Activated CD8-positive, alpha-beta memory T cell treated with anti-CD3 and anti-CD28 coated beads, Interleukin-2, amount 50 U/mL, for 4 hours (primary cell): ENCODE results near the gene ISOC1.
A peak's percentile ranks its signal among the peaks of the same experiment; 100 is the strongest.

Experiments used
- DNase-seq: peaks from one replicate; pipeline ENCODE4 v3.0.0-alpha.2; 2020

ISOC1 gene

DNA sequence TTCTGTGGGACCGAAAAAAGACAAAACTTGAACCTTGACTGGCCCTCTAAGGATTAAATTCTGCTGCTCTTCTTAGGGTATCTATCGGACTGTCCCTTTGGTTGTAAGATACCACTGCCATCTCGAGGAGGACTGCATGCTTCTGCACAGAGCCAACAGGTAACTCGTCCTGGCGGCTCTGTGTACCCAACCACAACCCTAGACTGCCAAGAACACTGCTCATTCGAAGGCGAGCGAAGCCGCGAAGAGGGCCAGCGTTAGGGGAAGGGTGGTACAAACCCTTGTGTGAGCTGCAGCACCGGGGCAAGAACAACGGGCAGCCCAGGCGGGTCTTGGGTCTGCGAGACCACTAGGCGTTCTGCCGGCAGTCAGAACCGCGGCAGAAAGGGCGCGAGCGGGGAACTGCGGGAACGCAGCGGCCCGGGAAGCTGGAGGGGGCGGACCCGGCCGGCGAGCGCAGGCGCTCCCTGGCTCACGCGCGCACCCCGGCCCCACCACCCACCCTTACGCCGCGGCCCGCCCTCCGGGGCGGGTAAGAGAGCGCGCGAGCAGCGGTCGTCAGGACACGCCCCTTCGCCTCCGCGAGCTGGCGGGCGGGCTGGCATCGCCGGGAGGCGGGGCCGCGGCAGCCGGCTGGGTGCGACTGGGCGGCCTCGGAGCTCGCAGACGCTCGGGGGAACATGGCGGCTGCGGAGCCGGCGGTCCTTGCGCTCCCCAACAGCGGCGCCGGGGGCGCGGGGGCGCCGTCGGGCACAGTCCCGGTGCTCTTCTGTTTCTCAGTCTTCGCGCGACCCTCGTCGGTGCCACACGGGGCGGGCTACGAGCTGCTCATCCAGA lies at the start of gene ISOC1:
Gene ISOC1, plus strand, starts transcription at position 663 of the 837 bp plus-strand sequence. Its CDS starts 18 bp downstream, at position 681.
- peak; percentile 94 for DNase-seq

DNA sequence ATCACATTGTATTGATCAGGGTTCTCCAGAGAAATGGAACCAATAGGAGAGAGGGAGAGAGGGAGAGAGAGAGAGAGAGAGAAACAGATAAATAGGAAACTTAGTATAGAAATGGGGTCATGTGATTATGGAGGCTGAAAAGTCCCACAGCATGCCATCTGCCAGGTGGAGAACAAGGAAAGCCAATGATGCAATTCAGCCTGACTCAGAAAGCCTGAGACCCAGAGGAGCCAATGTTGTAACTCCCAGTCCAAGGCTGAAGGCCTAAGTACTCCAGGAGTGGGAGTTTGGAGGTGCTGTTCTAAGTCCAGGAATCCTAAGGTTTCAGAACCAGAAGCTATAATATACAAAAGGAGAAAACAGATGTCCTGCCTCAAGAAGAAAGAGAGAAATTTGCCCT lies 48.4 kb upstream of the ISOC1 start:
- no peak for DNase-seq

DNA sequence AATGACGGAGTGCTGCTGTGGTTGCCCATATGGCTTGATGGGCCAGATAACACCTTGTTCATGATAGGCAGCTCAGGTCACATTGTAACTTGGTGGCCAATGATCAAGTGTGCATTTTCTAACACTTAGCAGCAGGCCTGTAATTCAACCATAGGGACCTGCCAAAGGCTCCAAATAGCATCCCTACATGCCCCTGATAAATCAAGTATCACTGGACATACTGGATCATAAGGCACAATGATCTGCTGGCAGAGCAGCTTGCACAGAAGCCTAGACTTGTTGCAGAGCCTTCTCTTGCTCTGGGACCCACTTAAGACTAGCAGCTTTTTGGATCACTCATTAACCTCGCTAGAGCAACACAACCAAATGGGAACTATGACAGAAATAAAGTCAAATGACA lies 46.0 kb upstream of the ISOC1 start:
- no peak for DNase-seq

DNA sequence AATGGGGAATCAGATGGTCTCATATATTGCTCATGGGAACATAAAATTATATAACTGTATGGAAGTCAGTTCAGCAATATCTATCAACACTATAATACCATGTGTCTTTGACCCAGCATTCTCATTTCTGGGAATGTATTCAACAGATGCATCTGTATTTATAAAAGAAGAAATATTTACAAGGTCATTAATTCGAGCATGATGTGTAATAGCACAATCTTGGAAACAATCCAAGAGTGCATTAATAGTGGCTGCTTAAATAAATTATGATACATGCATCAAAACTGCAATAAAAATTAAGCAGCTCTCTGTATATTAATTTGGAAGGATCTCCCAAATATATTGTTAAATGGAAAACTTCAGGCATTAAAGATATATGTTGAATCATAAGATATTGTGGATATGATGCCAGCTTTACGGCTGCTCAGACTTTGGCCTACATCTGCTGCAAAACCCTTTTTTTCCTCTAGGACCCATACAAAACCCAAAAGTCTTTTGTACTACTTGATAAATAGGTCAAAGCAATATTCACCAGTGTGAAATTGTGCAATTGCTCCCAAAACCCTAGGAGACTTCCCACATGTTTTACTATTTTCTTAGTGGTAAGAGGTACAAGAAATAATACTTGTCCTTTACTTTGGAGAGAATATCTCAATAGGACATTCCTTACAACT lies 45.3 kb upstream of the ISOC1 start:
- no peak for DNase-seq

DNA sequence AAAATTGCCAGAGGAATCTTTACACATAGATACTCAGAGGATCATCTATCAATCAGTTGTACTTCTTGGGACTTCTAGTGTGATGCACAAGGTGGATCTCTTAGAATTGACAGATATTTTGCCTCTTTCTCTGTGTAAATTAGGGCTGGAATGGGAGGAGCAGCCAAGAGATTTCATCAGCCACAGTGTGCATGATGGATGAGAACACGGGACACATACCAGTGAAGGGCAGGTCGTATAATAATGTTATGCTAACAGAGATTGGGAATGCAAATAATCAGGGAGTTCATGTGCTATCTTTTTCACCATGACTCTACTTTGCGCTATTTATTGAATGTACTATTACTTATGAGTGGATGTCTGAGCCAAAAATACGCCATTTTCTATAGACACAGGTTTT lies 43.3 kb upstream of the ISOC1 start:
- DNase-seq: no peak

DNA sequence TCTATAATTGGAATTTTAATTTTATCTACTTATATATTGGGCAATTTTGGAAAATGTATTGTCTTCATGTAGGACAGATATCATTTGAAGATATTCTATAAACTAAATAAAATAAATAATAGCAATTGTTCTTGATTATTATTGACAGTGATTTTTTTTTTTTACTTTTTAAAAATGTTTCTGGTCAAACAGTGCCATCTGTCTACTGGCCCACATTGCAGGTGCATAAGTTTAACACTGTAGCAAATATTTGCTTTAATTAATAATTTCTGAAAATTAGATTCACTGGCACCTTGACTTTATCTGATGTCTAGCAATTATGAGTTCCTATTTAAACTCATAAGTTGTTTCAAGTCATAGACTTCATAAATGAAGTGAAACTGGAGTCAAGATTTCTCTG lies 41.1 kb upstream of the ISOC1 start:
- DNase-seq: no peak

DNA sequence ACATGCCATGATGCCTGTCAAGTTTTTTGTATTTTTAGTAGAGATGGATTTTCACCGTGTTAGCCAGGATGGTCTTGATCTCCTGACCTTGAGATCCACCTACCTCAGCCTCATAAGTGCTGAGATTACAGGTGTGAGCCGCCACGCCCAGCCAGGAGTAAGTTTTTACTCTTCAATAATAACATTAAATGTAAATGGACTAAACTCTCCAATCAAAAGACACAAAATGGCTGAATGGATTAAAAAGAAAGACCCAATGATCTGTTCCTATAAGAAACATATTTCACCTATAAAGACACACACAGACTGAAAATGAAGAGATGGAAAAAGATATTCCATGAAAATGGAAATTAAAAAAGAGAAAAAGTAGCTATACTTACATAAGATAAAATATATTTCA lies 37.2 kb upstream of the ISOC1 start:
- no peak for DNase-seq

DNA sequence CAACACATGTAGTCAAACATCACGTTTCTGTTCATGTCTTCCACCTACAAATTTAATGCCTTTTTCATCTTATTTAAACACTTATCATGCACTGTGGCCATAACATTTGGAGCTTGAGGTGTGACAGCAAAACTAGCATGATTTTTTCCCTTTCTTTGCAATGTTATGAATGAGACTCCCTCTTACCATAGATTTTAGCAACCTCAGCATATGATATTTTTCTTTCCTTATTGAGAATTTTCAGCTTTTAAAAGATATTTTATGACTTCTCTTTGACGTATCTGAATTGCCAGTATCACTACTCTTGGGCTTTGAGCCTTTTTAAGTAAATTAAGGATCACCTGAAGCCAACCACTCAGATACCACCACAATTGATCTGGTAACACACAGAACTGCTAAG lies 32.7 kb upstream of the ISOC1 start:
- no peak for DNase-seq

DNA sequence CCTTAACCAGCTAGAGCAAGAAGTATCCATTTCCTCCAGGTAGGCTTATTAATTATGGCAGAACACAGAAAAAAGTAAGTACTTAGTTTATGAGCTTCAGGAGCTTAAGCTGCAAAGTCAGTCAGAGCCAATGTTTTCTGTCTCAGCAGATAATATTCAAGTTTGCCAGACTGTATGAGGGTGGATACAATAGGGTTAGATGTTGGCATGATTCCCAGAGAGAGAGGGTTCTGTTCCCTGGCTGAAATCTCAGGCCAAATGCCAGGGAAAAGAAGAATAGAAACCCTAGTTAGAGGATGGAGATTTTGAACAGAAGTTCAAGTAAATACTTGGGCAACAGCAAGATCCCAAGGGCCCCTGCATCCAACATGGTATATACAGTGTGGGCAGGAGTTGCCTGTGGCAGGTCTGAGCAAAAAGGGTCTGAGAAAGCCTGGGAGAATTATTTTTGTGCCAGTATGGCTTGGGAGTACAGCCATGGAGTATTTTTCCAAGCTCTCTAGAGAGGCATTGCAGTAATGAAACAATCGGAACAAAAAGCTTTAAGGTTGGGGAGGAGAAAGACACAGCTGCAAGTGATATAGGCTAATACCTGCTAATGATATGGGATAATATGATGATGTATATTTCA lies 31.0 kb upstream of the ISOC1 start:
- DNase-seq: no peak

DNA sequence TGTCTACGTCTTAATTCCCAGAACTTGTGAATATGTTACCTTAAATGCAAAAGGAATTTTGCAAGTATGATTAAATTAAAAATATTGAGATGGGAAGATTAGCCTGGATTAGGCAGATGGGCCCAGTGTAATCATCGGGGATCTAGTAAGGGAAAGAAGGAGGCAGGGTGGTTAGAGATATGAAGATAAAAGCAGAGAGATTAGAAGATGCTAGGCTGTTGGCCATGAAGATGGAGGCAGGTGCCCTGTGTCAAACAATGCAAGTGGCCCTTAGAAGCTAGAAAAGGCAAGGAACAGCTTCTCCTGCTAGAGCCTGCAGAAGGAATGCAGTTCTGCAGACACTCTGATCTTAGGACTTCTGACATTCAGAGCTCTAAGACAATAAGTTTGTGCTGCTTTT lies 28.8 kb upstream of the ISOC1 start:
- no peak for DNase-seq

DNA sequence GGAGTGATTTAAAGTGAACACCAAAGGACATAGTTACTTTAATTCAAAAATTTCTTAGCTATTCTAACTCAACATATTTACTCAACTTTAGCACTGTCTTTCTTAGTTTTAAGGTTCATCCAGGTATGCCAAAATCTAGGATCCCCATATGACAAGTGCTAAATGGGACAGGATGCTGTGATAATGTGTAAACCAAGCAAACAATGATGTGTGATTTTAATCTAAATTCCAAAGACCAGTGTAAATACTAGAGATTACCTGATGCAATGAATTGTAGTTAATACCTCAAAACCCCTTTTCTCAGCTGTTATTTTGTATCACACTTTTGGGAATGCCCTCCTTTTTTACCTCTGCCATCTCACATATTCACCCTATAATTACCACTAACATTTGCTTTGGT lies 26.8 kb upstream of the ISOC1 start:
- no peak for DNase-seq

DNA sequence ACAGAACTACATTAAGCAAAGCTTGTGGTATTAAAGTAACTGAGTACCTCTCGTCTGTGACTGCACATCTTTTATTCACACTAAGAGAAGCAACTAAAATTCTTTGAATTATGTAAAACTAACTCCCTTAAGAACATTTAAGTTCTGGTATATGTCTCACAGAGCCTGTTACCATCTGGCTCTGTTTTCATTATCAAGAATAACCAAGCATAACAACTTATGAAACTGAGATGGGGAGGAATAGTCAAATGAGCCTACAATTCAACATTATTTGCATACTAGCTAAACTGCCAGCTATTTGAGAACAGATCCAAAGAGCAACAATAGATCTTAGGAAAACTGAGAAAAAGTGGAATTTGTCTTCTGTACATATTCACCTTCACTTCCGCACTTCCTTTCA lies 25.3 kb upstream of the ISOC1 start:
- DNase-seq: no peak

DNA sequence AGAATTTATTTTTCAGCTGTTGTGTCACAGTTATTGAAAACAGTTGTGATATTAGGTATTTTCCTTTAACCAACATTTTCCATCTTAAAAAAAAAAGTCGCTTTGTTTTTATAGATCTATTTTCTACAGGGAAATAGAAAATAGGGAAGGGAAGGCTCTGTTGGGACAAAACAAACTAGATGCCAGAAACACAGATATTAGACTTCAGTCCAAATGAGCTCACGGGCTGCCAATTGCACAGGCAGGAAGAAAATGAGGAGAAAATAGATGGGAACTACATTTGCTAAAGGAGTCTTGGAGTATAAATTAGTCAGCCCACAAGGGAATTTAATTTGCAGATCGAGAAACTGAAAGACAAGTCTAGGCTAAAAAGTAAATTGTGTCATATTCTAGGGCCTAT lies 21.4 kb upstream of the ISOC1 start:
- no peak for DNase-seq

DNA sequence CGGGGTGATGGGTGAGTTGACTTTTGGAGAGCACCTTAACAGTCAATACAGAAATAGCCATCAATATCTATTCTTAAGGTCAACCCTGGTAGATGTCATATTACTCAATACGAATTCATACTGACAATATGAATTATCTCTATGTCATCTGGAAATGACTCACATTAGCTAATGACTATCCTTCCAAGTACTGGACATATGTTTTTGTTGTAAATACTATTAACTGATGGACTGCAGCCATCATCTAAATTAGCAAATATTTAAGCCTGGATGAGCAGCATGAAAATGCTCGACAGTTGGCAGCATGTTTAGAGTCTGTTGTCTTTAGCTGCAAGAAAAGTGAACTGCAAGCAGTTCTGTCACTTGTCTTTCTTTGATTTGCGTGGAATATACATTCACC lies 19.6 kb upstream of the ISOC1 start:
- DNase-seq: no peak

DNA sequence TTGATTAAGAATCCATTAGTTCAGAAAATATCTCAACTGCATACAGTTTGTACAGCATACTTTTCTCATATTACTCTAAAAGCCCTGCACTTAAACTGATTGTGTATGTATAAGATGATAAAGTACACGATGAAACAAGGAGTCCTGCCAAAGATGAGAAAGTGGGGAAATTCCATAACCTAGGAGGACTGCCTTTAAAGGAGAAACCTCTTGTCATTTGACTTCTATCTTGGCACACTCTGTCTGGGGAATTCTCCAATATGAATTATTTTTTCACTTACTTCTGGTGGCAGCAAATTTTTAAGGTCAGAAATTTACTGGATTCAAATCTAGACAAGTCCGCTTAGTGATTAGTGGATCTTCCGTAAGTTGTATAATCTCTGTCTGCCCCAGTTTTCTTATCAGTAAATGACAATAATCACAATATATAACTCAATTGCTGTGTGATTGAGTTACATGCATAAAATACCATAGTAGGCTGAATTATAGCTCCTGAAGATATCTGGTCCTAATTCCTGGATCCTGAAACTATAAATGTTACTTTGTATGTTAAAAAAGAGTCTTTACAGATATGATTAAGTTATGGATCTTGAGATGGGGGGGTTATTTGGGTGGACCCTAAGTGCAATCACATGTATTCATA lies 17.0 kb upstream of the ISOC1 start:
- no peak for DNase-seq

DNA sequence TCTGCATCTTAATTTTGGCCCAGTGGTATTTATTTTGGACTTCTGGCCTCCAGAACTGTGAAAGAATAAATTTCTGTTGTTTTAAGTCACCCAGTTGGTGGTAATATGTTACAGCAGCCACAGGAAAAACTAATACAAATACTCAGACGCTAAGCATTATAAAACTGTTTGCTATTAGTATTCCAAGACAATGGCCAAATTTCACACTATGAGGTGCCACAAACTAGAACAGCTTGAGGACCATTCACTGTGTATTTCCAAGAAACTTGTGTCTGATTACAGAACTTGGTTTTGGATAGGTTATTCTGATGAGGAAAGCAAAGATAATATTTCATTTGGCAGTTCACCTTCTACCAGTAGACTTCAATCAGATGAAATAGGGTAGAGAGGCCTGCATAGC lies 16.3 kb upstream of the ISOC1 start:
- DNase-seq: no peak

DNA sequence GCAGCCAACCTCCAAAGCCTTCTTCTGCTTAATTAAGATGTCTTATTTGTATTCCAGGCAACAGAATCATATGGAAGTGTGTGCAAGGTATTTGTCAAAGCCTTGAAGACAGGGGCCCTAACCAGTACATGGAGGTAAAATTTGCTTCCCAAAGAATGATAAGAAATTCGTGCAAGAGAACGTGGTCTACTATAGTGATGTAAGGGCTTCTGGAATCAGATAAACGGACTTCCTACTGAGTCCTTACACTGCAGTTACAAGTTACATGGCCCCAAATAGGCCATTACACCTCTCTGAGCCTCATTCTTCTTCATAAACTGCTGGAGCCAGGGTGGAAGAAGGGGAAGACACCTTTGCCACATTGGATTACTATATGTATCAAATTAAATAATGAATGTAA lies 15.9 kb upstream of the ISOC1 start:
- no peak for DNase-seq

DNA sequence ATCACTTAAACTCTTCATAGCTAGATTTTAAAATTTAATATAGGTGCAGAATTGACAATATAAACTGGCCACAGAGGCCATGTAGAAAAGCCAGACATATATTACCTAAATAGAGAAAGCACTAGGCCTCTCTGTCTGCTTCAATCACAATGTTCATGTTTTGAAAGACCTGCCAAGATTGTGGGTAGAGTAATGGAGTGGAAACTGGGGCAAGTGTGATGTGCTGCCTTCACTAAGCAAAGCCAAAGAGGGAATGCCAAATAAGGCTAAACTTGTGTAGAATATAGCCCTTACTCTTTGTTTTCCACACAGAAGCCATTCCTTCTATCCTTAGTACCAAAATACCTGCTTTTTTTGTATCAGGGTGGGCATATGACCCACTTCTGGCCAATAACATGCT lies 15.1 kb upstream of the ISOC1 start:
- DNase-seq: no peak

DNA sequence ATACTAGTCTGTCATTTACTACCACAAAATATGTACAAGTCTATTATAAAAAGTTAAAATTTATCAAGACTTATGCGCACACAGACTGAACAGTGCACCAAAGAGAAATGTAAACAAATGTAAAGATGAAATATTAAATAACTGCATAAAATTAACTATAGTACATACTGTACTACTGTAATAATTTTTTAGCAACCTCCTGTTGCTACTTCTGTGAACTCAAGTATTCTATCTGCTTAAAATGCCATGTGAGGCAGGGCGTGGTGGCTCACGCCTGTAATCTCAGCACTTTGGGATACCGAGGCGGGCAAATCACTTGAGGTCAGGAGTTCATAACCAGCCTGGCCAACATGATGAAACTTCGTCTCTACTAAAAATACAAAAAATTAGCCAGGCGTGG lies 13.8 kb upstream of the ISOC1 start:
- no peak for DNase-seq

DNA sequence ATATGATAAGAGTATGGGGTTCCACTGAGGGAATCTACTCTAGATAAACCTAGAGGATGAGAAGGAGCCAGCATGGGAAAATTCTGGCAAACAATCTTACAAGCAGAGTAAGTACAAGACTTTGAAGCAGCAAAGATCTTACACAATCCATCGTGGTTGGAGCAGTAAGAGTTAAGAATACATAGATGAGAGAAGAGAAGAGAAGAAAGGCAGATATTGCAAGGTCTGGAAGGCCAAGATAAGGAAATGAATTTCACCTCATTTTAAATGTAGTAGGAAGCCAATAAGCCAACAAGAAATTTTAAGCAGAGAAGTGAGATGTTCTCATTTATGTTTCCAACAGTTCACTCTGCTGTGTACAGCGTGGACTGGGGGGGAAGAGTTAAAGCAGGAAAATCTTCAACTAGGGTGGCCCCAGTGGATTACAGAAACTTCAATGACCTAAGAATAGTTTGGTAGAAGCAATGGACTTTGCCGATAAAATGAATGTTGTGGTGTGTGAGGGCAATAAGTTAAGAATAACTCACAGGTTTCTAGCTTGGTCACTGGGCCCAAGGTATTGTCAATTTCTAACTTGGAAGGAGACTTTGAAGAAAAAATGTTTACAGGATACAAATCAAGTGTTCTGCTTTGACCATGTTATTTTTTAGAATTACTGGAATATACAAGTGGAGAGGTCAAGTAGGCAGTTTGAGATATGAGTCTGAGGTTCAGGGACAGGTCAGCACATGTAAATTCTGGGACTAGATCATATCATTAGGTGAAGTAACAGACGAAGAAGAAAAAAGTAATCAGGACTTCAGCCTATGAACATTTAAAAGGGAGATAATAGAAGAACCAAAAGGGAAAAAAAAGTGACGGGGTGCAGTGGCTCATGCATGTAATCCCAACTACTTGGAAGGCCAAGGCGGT lies 12.1 kb upstream of the ISOC1 start:
- no peak for DNase-seq

DNA sequence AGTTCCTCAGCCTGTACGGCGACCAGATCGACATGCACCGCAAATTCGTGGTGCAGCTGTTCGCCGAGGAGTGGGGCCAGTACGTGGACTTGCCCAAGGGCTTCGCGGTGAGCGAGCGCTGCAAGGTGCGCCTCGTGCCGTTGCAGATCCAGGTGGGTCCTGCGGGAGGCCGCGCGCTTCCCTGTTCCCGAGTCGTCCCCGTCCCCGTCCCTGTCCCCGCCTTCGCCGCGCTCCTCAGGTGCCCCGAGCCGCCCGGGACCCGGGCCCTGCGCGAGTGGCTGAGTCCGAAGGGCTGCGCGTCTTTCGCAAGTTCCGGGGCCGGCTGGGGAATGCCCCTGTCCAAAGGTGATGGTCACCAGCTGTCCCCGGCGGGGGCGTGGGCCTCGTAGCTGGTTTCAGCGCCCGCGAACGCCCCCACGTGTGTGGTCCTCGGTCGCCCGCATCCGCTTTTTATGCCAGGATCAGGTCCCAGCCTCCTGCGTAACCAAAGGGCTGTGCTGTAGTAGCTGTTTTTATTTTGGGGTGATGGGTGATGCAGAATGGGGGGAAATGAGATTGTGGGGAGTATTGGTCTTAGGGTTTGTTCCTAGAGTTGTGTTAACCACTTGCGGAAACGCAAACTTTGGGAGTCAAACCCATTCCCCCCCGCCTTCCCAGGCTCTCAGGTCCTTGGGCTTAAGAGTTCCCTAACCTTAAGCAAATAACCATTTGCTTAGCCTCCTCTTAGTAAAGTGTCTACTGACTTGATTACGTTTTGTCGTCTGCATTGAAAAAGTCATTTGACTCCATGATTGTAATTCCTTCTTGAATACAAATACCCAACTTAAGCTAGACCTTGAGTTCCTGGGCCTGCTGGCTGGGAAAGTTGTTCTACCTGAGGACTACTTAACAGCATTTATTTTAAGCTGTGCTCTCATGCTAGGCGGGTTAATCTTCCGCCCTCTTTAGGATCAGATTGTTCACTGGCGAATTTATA lies 663 bp downstream of the ISOC1 start:
- DNase-seq: peak; percentile 42
